ENCODE measurements around the gene MARCHF4.

Gene MARCHF4

DNA sequence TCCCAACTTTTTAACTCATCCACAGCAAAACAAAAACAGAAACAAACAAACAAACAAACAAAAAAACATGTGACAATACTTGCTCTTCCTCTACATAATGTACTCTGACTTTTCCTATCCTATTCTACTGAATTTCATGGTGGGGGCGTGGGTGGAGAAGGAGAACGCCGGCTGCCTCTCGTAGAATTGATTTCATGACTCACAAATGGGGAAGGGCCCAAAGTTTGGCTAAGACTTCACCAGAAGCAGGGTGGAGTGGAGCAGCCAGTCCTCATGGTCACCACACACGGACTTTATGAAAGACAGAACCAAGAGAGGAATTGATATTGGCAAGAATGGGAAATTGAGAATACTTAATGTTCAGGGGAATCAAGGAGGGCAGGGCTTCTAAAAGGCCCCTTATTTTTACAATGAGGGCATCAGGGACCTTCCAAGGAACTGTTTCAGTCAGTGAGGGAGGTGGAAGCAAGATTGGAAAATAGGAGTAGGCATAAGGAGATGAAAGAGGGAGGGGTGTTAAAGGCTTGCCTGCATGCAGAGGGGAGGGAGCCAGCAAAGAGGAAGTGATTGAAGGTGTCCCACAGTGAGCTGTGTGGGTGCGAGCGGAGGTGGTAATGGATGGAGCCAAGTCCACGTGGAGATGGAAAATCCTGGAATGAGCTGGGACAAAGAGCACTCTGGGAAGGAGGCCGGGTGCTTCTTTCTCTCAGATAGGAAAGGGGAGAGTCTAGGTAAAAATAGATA, 27.9 kb downstream of the MARCHF4 start:
- Histone ChIP-seq H3K4me1 (ENCODE audit: low read depth, poor library complexity, severe bottlenecking) (no peaks in the 10 kb centered on the region), H3K27me3 (ENCODE audit: insufficient read depth, low read depth) (no peaks in the 10 kb centered on the region), H4K20me1 (ENCODE audit: insufficient read depth) (no peaks in the 10 kb centered on the region), H2AFZ (ENCODE audit: low read depth) (no peak overlapping the region), H3K27ac (no peak overlapping the region), H3K4me3 (IDR thresholded peaks at IDR 0.05; ENCODE audit: insufficient read depth, low read depth, low read length) (no peak overlapping the region), H3K36me3 (ENCODE audit: insufficient read depth) (no peaks in the 10 kb centered on the region), H3K9ac (no peak overlapping the region), H3K79me2 (ENCODE audit: insufficient read depth, low read depth) (no peaks in the 10 kb centered on the region), H3K4me2 (no peak overlapping the region)
- TF ChIP-seq, protein P1, sequence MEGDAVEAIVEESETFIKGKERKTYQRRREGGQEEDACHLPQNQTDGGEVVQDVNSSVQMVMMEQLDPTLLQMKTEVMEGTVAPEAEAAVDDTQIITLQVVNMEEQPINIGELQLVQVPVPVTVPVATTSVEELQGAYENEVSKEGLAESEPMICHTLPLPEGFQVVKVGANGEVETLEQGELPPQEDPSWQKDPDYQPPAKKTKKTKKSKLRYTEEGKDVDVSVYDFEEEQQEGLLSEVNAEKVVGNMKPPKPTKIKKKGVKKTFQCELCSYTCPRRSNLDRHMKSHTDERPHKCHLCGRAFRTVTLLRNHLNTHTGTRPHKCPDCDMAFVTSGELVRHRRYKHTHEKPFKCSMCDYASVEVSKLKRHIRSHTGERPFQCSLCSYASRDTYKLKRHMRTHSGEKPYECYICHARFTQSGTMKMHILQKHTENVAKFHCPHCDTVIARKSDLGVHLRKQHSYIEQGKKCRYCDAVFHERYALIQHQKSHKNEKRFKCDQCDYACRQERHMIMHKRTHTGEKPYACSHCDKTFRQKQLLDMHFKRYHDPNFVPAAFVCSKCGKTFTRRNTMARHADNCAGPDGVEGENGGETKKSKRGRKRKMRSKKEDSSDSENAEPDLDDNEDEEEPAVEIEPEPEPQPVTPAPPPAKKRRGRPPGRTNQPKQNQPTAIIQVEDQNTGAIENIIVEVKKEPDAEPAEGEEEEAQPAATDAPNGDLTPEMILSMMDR (conservative IDR thresholded peaks at IDR 0.05; ENCODE audit: low read depth, low read length): no peak

DNA sequence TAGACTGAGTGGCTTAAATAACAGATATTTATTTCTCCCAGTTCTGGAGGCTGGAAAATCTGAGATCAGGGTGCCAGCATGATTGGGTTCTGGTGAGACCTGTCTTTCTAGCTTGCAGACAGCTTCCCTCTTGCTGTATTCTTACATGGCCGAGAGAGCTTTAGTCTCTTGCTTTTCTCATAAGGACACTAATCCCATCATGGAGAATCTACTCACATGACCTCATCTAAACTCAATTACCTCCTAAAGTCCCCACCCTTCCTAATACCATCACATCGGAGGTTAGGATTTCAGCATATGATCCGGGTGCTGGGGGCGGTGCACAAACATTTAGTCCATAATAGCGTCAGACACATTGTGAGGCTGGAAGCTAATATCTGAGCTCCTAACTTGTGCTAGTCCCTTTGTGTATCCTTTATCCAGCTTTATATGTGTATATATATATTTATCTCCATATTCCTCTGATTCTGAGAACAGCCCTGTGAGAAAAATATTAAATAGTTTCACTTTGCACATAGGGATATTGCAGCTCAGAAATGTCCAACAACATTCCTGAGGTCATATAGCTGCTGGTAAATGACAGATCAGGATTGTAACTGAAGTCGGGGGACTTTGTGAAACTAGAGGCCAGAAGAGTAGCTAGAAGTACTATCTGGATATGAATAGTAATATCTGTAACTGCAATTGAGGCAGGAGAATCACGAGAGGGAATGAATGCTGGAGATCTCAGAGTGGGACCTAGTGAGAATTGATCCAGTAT, 28.9 kb downstream of the MARCHF4 start:
- Histone ChIP-seq H3K4me3 (IDR thresholded peaks at IDR 0.05; ENCODE audit: insufficient read depth, low read depth, low read length) (no peak overlapping the region), H3K9ac (no peak overlapping the region), H3K27ac (no peak overlapping the region), H3K27me3 (ENCODE audit: insufficient read depth, low read depth) (no peaks in the 10 kb centered on the region), H3K79me2 (ENCODE audit: insufficient read depth, low read depth) (no peaks in the 10 kb centered on the region), H3K4me2 (no peak overlapping the region), H3K4me1 (ENCODE audit: low read depth, poor library complexity, severe bottlenecking) (no peaks in the 10 kb centered on the region), H3K36me3 (ENCODE audit: insufficient read depth) (no peaks in the 10 kb centered on the region), H4K20me1 (ENCODE audit: insufficient read depth) (no peaks in the 10 kb centered on the region), H2AFZ (ENCODE audit: low read depth) (no peak overlapping the region)
- TF ChIP-seq, protein P1 (conservative IDR thresholded peaks at IDR 0.05; ENCODE audit: low read depth, low read length): no peak

DNA sequence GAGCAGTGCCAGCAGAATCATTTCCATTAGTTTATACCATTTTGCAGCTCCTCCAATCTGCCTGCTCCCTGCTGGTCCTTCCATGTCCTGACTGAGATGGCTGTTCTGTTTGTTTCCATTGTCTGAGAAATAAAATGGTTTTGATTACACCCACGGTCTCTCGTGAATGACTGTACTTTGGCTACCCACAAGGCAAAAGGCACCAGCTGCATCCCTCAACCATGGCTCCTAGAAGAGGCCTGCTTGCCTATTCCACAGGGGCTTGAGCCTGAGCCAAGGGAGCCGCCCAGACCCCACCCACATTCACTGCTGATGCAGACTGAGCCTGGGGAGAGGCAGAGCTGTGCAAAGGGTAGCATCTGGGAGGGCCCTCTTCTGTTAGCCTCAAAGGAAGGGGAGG, 31.2 kb downstream of the MARCHF4 start:
- H3K9ac ChIP-seq: no peak overlapping the region
- H3K4me3 ChIP-seq (IDR thresholded peaks at IDR 0.05; ENCODE audit: insufficient read depth, low read depth, low read length): no peak overlapping the region
- H3K4me1 ChIP-seq (ENCODE audit: low read depth, poor library complexity, severe bottlenecking): no peaks in the 10 kb centered on the region
- H3K4me2 ChIP-seq: no peak overlapping the region
- H4K20me1 ChIP-seq (ENCODE audit: insufficient read depth): no peaks in the 10 kb centered on the region
- H3K27me3 ChIP-seq (ENCODE audit: insufficient read depth, low read depth): no peaks in the 10 kb centered on the region
- no peaks in the 10 kb centered on the region for H3K79me2 ChIP-seq (ENCODE audit: insufficient read depth, low read depth)
- no peak overlapping the region for H2AFZ ChIP-seq (ENCODE audit: low read depth)
- no peaks in the 10 kb centered on the region for H3K36me3 ChIP-seq (ENCODE audit: insufficient read depth)
- no peak overlapping the region for H3K27ac ChIP-seq
- TF ChIP-seq, protein P1 (conservative IDR thresholded peaks at IDR 0.05; ENCODE audit: low read depth, low read length): no peak

DNA sequence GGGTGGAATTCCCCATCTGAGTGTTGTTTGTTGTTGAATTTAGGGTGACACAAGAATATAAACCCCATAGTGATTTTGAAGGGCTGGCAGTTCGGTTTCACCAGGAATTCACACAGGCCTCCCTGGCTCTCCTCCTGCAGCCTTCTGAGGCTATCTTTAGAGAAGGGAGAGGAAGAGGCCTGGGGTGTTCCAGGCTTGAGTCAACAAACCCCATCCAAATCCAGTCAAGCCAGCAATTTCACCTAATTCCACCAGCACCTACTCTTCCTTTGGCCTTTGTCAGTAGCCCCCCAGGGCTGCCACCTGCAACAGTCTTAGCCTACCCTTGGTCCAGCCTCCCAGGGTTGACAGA, 32.0 kb downstream of the MARCHF4 start:
- no peak overlapping the region for H3K4me2 ChIP-seq
- H3K4me3 ChIP-seq (IDR thresholded peaks at IDR 0.05; ENCODE audit: insufficient read depth, low read depth, low read length): no peak overlapping the region
- H3K27me3 ChIP-seq (ENCODE audit: insufficient read depth, low read depth): no peaks in the 10 kb centered on the region
- H3K27ac ChIP-seq: no peak overlapping the region
- TF ChIP-seq, protein P1 (conservative IDR thresholded peaks at IDR 0.05; ENCODE audit: low read depth, low read length): no peak
- H3K9ac ChIP-seq: no peak overlapping the region
- H4K20me1 ChIP-seq (ENCODE audit: insufficient read depth): no peaks in the 10 kb centered on the region
- no peaks in the 10 kb centered on the region for H3K79me2 ChIP-seq (ENCODE audit: insufficient read depth, low read depth)
- no peaks in the 10 kb centered on the region for H3K36me3 ChIP-seq (ENCODE audit: insufficient read depth)
- H2AFZ ChIP-seq (ENCODE audit: low read depth): 0 out of 2 replicates have a peak overlapping the region, but pooled peaks have one; percentile 6
- H3K4me1 ChIP-seq (ENCODE audit: low read depth, poor library complexity, severe bottlenecking): no peaks in the 10 kb centered on the region
